Measurements from ENCODE around the gene DNM3. TPM values are rescaled to one million over a fixed set of nuclear protein-coding genes. Genes with fewer than 3 reads are reported as not detected.

The DNM3 gene
- total and polyA plus RNA-seq, 12 donors, result 7.2 to 78.6 (median 18.4) TPM

DNA sequence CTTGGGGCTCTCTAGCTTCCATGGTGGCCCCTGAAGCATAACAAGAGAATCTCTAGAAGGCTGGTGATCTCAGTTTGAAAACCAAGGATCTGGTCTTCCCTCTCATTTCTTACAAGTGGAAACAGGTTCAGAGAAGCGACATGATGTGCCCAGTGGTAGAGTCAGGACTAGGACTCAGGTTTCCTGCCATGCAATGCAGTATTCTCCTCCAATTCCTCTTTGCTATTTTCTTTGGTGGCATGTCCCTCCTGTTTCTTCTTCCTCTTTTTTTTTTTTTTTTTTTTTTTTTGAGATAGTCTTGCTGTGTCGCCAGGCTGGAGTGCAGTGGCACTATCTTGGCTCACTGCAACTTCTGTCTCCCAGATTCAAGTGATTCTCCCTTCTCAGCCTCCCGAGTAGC, 383.6 kb downstream of the DNM3 start:
- intact Hi-C loops (cut with DNase I), result no loop called here
- Histone ChIP-seq H3K27ac (no peak overlapping the region), H3K27me3 (no peaks in the 10 kb centered on the region), H3K4me1 (replicated peaks in 1 of 2) (no peaks in the 10 kb centered on the region), H3K4me3 (no peak overlapping the region), H3K9me3 (replicated peaks in 1 of 3) (no peaks in the 10 kb centered on the region), H3K36me3 (replicated peaks in 1 of 2) (no peaks in the 10 kb centered on the region)
- no peak for TF ChIP-seq POLR2A (IDR thresholded peaks at IDR 0.05)
- TF ChIP-seq, protein P1, sequence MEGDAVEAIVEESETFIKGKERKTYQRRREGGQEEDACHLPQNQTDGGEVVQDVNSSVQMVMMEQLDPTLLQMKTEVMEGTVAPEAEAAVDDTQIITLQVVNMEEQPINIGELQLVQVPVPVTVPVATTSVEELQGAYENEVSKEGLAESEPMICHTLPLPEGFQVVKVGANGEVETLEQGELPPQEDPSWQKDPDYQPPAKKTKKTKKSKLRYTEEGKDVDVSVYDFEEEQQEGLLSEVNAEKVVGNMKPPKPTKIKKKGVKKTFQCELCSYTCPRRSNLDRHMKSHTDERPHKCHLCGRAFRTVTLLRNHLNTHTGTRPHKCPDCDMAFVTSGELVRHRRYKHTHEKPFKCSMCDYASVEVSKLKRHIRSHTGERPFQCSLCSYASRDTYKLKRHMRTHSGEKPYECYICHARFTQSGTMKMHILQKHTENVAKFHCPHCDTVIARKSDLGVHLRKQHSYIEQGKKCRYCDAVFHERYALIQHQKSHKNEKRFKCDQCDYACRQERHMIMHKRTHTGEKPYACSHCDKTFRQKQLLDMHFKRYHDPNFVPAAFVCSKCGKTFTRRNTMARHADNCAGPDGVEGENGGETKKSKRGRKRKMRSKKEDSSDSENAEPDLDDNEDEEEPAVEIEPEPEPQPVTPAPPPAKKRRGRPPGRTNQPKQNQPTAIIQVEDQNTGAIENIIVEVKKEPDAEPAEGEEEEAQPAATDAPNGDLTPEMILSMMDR (IDR thresholded peaks at IDR 0.05), result no peak
- WGBS, 4 donors, result 88 to 98% (median 91%) methylated on average over 3 of the region's 3 CpGs
- DNase-seq, result no peak

DNA sequence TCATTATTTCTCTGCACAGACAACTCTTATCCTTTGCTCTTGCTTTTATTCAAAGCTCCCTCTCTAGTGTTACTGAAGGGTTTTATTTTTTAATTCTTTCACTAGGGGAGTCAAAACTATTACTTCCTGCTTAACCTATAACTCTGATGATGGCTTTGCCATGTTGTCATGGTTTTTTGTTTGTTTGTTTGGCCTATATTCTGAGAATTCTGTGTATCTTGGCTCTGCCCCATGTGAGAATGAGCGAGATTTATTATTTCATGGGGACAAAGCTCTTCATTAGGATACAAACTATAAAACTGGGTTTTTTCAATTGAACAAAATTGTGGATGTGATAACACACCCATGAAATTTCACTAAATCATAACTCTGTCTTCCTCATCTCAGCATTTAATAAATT, 388.6 kb downstream of the DNM3 start:
- Histone ChIP-seq H3K36me3 (replicated peaks in 1 of 2) (no peaks in the 10 kb centered on the region), H3K9me3 (replicated peaks in 1 of 3) (no peaks in the 10 kb centered on the region), H3K27ac (no peak overlapping the region), H3K4me1 (replicated peaks in 1 of 2) (no peaks in the 10 kb centered on the region), H3K27me3 (no peaks in the 10 kb centered on the region), H3K4me3 (no peak overlapping the region)
- 75 to 83% (median 80%) methylated on average over 1 of the region's 1 CpG for WGBS, 4 donors
- intact Hi-C loops (cut with DNase I), result no loop called here
- TF ChIP-seq, protein P1 (IDR thresholded peaks at IDR 0.05), result no peak
- TF ChIP-seq POLR2A (IDR thresholded peaks at IDR 0.05), result no peak
- no peak for DNase-seq

DNA sequence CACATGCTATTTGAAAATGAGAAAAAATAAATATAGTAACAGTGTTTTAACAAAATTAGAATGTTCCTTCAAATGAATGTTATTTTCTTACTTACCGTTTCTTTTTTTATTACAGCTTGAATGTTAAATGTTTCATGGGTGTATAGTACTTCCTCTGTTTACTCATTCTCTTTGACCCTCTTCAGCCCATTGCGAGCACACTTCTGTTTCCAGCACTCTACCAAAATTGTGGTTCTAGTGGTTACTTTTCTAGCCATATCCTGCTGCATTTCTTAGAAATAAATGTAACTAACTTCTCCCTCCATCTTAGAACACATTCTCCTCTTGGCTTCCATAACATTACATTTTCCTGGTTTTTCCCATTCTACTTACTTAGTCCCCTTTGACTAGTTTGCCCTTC, 389.2 kb downstream of the DNM3 start:
- no peak overlapping the region for H3K27ac ChIP-seq
- TF ChIP-seq, protein P1 (IDR thresholded peaks at IDR 0.05), result no peak
- TF ChIP-seq POLR2A (IDR thresholded peaks at IDR 0.05), result no peak
- no peaks in the 10 kb centered on the region for H3K9me3 ChIP-seq (replicated peaks in 1 of 3)
- WGBS, 4 donors, result 91 to 97% (median 94%) methylated on average over 2 of the region's 2 CpGs
- H3K4me3 ChIP-seq, result no peak overlapping the region
- DNase-seq, result no peak
- H3K27me3 ChIP-seq, result no peaks in the 10 kb centered on the region
- intact Hi-C loops (cut with DNase I), result no loop called here
- H3K36me3 ChIP-seq (replicated peaks in 1 of 2), result no peaks in the 10 kb centered on the region
- H3K4me1 ChIP-seq (replicated peaks in 1 of 2), result no peaks in the 10 kb centered on the region

DNA sequence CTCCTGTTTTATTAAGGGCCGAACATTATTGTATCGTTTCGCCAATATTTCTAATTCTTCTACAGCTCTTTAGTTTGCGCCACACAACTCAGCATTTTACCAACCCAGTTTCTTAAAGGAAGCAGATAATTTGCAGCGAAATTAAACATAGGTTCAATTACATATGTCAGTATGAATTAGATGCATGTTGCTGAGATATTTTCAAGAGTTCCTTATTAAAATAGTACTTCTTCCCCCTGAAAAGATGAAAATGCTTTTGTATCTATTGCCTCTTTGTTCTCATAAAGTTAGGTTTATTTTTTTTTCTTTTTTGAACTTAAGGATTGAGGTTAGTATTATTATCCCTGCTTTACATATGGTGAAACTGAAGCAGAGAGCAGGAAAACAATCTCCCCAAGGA, 395.7 kb downstream of the DNM3 start:
- H3K27me3 ChIP-seq, result no peaks in the 10 kb centered on the region
- no peak for TF ChIP-seq POLR2A (IDR thresholded peaks at IDR 0.05)
- TF ChIP-seq, protein P1 (IDR thresholded peaks at IDR 0.05), result no peak
- no peak overlapping the region for H3K27ac ChIP-seq
- 94 to 98% (median 97%) methylated on average over 5 of the region's 5 CpGs for WGBS, 4 donors
- H3K4me1 ChIP-seq (replicated peaks in 1 of 2), result no peaks in the 10 kb centered on the region
- H3K4me3 ChIP-seq, result no peak overlapping the region
- H3K9me3 ChIP-seq (replicated peaks in 1 of 3), result no peaks in the 10 kb centered on the region
- intact Hi-C loops (cut with DNase I), result no loop called here
- no peaks in the 10 kb centered on the region for H3K36me3 ChIP-seq (replicated peaks in 1 of 2)
- DNase-seq, result no peak

Measured in adrenal gland (tissue), 12 donors.